Liver (tissue), 9 donors: ENCODE data around the gene AOPEP. TPM values are rescaled to one million over a fixed set of nuclear protein-coding genes. Genes with fewer than 3 reads are reported as not detected.

ENCODE experiments used
- DNase-seq: peaks from one replicate; pipeline ENCODE4 v3.0.0-alpha.2; 2017; ENCODE audit warnings: low spot score
- H3K27ac ChIP-seq, 2 donors: one replicate each; pipeline ENCODE4 v1.7.0; 2013; ENCODE audit warnings: inconsistent platforms in 2 of 2, low read length in 2 of 2, control low read depth in 1 of 2, low read depth in 1 of 2, mild to moderate bottlenecking in 1 of 2
- H3K27me3 ChIP-seq, 4 donors: one replicate each; pipeline versions ENCODE4 v1.6.1 to v1.7.0; 2013; ENCODE audit warnings: low read length in 3 of 4, inconsistent platforms in 1 of 4, mild to moderate bottlenecking in 1 of 4, moderate library complexity in 1 of 4; ENCODE audit not compliant: control insufficient read depth in 4 of 4, insufficient read depth in 4 of 4
- H3K36me3 ChIP-seq, 4 donors: one replicate each; pipeline versions ENCODE4 v1.6.1 to v1.7.0; 2013; ENCODE audit warnings: low read length in 3 of 4, mild to moderate bottlenecking in 3 of 4, low read depth in 1 of 4, moderate library complexity in 1 of 4; ENCODE audit not compliant: control insufficient read depth in 4 of 4, insufficient read depth in 3 of 4
- H3K4me1 ChIP-seq, 4 donors: one replicate each; pipeline versions ENCODE4 v1.6.1 to v1.7.0; 2013; ENCODE audit warnings: low read length in 3 of 4, mild to moderate bottlenecking in 3 of 4, moderate library complexity in 1 of 4; ENCODE audit not compliant: control insufficient read depth in 4 of 4, insufficient read depth in 4 of 4
- H3K4me3 ChIP-seq, 3 donors: one replicate each; pipeline versions ENCODE4 v1.6.1 to v1.7.0; 2013; ENCODE audit warnings: low read length in 3 of 3, control low read depth in 1 of 3, low read depth in 1 of 3, mild to moderate bottlenecking in 1 of 3
- H3K9ac ChIP-seq, 2 donors: one replicate each; pipeline ENCODE4 v1.7.0; 2013; ENCODE audit warnings: low read length in 2 of 2, mild to moderate bottlenecking in 2 of 2, moderate library complexity in 2 of 2, control low read depth in 1 of 2, low read depth in 1 of 2
- H3K9me3 ChIP-seq, 4 donors: one replicate each; pipeline versions ENCODE4 v1.6.1 to v1.7.0; 2013; ENCODE audit warnings: low read length in 3 of 4; ENCODE audit not compliant: control insufficient read depth in 4 of 4
- CTCF ChIP-seq: fragments of 150-350 bp; IDR thresholded peaks from 2 replicates; pipeline ENCODE4 v1.5.1; 2017; ENCODE audit warnings: improper control_type of control experiment, low read depth, low read length; ENCODE audit not compliant: missing input control
- FOXA2 ChIP-seq: IDR thresholded peaks from 2 replicates; pipeline ENCODE4 v1.6.1; 2016; ENCODE audit warnings: antibody characterized with exemption
- HNF4A ChIP-seq, 2 donors: conservative IDR thresholded peaks; 2 replicates each; pipeline ENCODE4 v1.6.1; 2016; ENCODE audit warnings: antibody characterized with exemption in 2 of 2, mild to moderate bottlenecking in 2 of 2
- HNF4G ChIP-seq: IDR thresholded peaks from 2 replicates; pipeline ENCODE4 v1.6.1; 2016; ENCODE audit warnings: antibody characterized with exemption
- MAX ChIP-seq: IDR thresholded peaks from 2 replicates; pipeline ENCODE4 v1.6.1; 2016; ENCODE audit warnings: antibody characterized with exemption
- RAD21 ChIP-seq, 2 donors: IDR thresholded peaks; 2 replicates each; pipeline ENCODE4 v1.6.1; 2016; ENCODE audit warnings: antibody characterized with exemption in 2 of 2, mild to moderate bottlenecking in 2 of 2
- TAF1 ChIP-seq: conservative IDR thresholded peaks from 2 replicates; pipeline ENCODE4 v1.6.1; 2016; ENCODE audit warnings: antibody characterized with exemption, mild to moderate bottlenecking
- YY1 ChIP-seq: IDR thresholded peaks from 2 replicates; pipeline ENCODE4 v1.6.1; 2016; ENCODE audit warnings: antibody characterized with exemption, mild to moderate bottlenecking
- ZBTB33 ChIP-seq: IDR thresholded peaks from 2 replicates; pipeline ENCODE4 v1.6.1; 2016; ENCODE audit warnings: antibody characterized with exemption
- WGBS: extraction: QIAGEN DNeasy Blood & Tissue Kit; methylation state at CpG from one replicate; pipeline ENCODE4 v1.1.7; 2013; 5-methylcytosine and 5-hydroxymethylcytosine counted together
- polyA plus RNA-seq, 2 donors: library from polyadenylated mRNA; stranded (reverse) in 1 of 2; unstranded in 1 of 2; fragments of 200-250 nt in 1 of 2; fragments of >200 nt in 1 of 2; fragmentation: Nextera tagmentation in 1 of 2; extraction: Ambion mirVana in 1 of 2; gene quantifications; one replicate each; pipeline versions ENCODE4 v1.2.1 to v1.2.3, GENCODE V29; 2013 to 2015
- total RNA-seq, 2 donors: library from RNA; depleted of rRNA; stranded (reverse); fragments of >200 nt; gene quantifications; one replicate each; pipeline ENCODE4 v1.2.3, GENCODE V29; 2014
- donor health status: healthy.
- donor health status: healthy.
- donor health status: healthy.
- donor health status: healthy.
- donor health status: healthy.

AOPEP gene
- total and polyA plus RNA-seq, 4 donors: 22.2 to 77.1 (median 34.8) TPM

- DNase-seq: no peak
- peak overlapping the region; percentile 60 to 85 (median 77) for H3K4me3 ChIP-seq
- peak overlapping the region; percentile 83 to 98 for H3K9ac ChIP-seq
- no peaks in the 10 kb centered on the region for H3K9me3 ChIP-seq
- no peaks in the 10 kb centered on the region for H3K36me3 ChIP-seq
- H3K27me3 ChIP-seq: no peaks in the 10 kb centered on the region
- H3K27ac ChIP-seq: peak overlapping the region; percentile 96
- 50% methylated on average over 7 of the region's 7 CpGs for WGBS
- H3K4me1 ChIP-seq: peaks cover 6 to 54% (median 31%) of the 10 kb centered on the region in 4 donors
- TF ChIP-seq FOXA2: peak; percentile 32
- no peak for TF ChIP-seq HNF4G
- TF ChIP-seq YY1: no peak
Observed at GRCh38 chr9:94993821-94994165, 267.3 kb downstream of the AOPEP start.

GRCh38 chr9:94995048-94995693 is 268.7 kb downstream of the AOPEP start:
- 45% methylated on average over 3 of the region's 3 CpGs for WGBS
- Histone ChIP-seq H3K27ac (peak overlapping the region; percentile 96), H3K36me3 (no peaks in the 10 kb centered on the region), H3K27me3 (no peaks in the 10 kb centered on the region), H3K4me1 (peaks cover 6 to 60% (median 33%) of the 10 kb centered on the region in 4 donors), H3K9ac (peak overlapping the region; percentile 83 to 98), H3K4me3 (peak overlapping the region; percentile 1 to 85 (median 47)), H3K9me3 (no peaks in the 10 kb centered on the region)
- DNase-seq: no peak
- no peak for TF ChIP-seq ZBTB33
- no peak for TF ChIP-seq RAD21 (IDR thresholded peaks at IDR 0.05)
- TF ChIP-seq CTCF: no peak
- no peak for TF ChIP-seq MAX
- no peak for TF ChIP-seq TAF1

- Histone ChIP-seq H3K27ac (peak overlapping the region; percentile 51 to 96), H3K36me3 (no peaks in the 10 kb centered on the region), H3K9me3 (no peaks in the 10 kb centered on the region), H3K4me1 (peaks cover 0 to 54% (median 25%) of the 10 kb centered on the region in 4 donors), H3K4me3 (no peak overlapping the region), H3K27me3 (no peaks in the 10 kb centered on the region), H3K9ac (peak overlapping the region in 1 of 2 donors; percentile 26)
- TF ChIP-seq FOXA2 (peak; percentile 18), MAX (peak; percentile 5), HNF4A (conservative IDR thresholded peaks at IDR 0.05) (no peak)
- WGBS: 36% methylated on average over 1 of the region's 1 CpG
- DNase-seq: no peak
Observed at GRCh38 chr9:94996641-94997040, 270.1 kb downstream of the AOPEP start.
